ENCODE data around the gene ZFAND5. TPM values are rescaled to one million over a fixed set of nuclear protein-coding genes. Genes with fewer than 3 reads are reported as not detected.

The ZFAND5 gene
- total RNA-seq, 3 donors from 2014 or later: 268 to 516 (median 423) TPM

- H3K4me1 ChIP-seq: peaks cover 3 to 4% of the 10 kb centered on the region in 2 donors
- no peak overlapping the region for H3K4me3 ChIP-seq
- TF ChIP-seq POLR2A (IDR thresholded peaks at IDR 0.05) (no peak), POLR2AphosphoS5 (IDR thresholded peaks at IDR 0.05) (no peak)
- TF ChIP-seq, protein P1, sequence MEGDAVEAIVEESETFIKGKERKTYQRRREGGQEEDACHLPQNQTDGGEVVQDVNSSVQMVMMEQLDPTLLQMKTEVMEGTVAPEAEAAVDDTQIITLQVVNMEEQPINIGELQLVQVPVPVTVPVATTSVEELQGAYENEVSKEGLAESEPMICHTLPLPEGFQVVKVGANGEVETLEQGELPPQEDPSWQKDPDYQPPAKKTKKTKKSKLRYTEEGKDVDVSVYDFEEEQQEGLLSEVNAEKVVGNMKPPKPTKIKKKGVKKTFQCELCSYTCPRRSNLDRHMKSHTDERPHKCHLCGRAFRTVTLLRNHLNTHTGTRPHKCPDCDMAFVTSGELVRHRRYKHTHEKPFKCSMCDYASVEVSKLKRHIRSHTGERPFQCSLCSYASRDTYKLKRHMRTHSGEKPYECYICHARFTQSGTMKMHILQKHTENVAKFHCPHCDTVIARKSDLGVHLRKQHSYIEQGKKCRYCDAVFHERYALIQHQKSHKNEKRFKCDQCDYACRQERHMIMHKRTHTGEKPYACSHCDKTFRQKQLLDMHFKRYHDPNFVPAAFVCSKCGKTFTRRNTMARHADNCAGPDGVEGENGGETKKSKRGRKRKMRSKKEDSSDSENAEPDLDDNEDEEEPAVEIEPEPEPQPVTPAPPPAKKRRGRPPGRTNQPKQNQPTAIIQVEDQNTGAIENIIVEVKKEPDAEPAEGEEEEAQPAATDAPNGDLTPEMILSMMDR (IDR thresholded peaks at IDR 0.05): no peak
- no peak for DNase-seq (ENCODE audit: low spot score in 2 of 2)
- intact Hi-C loops (cut with DNase I; ENCODE audit: low total_unique reads): no loop called here
- no peaks in the 10 kb centered on the region for H3K27me3 ChIP-seq
- H3K36me3 ChIP-seq: no peaks in the 10 kb centered on the region
- no peaks in the 10 kb centered on the region for H3K9me3 ChIP-seq
- H3K27ac ChIP-seq: no peak overlapping the region
Observed at GRCh38 chr9:72309364-72310133, 55.5 kb downstream of the ZFAND5 start.

GRCh38 chr9:72306761-72307160 lies 58.2 kb downstream of the ZFAND5 start:
- no peaks in the 10 kb centered on the region for H3K4me1 ChIP-seq
- no peaks in the 10 kb centered on the region for H3K9me3 ChIP-seq
- H3K27ac ChIP-seq: no peak overlapping the region
- DNase-seq (ENCODE audit: low spot score in 2 of 2): no peak
- no peaks in the 10 kb centered on the region for H3K36me3 ChIP-seq
- no peak overlapping the region for H3K4me3 ChIP-seq
- TF ChIP-seq POLR2A (IDR thresholded peaks at IDR 0.05): no peak
- TF ChIP-seq, protein P1 (IDR thresholded peaks at IDR 0.05): no peak
- TF ChIP-seq POLR2AphosphoS5 (IDR thresholded peaks at IDR 0.05): no peak
- intact Hi-C loops (cut with DNase I; ENCODE audit: low total_unique reads): no loop called here
- no peaks in the 10 kb centered on the region for H3K27me3 ChIP-seq

DNA sequence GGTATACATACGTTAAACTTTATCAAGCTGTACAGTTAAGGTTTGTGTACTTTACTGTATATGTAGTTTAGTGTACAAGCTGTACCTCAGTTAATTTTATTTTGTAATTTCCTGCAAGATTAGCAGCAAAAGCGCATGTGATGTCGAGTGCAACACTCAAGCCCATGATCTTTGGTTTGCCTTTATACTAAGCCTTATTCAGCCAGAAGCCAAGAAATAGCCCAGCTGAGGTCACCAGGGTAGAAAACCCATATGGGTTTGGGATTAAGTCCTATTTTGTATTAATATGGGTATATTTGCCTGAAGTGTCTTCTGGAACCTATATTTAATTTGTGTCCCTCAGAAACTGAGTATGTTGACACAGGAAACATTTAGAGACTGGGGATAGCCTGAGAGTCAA lies 59.3 kb downstream of the ZFAND5 start:
- H3K27ac ChIP-seq: peak overlapping the region; percentile 10 to 77
- no peak for DNase-seq (ENCODE audit: low spot score in 2 of 2)
- no peaks in the 10 kb centered on the region for H3K9me3 ChIP-seq
- H3K36me3 ChIP-seq: no peaks in the 10 kb centered on the region
- intact Hi-C loops (cut with DNase I; ENCODE audit: low total_unique reads): no loop called here
- TF ChIP-seq POLR2AphosphoS5 (IDR thresholded peaks at IDR 0.05) (no peak), POLR2A (IDR thresholded peaks at IDR 0.05) (no peak)
- TF ChIP-seq, protein P1 (IDR thresholded peaks at IDR 0.05): no peak
- no peaks in the 10 kb centered on the region for H3K27me3 ChIP-seq
- H3K4me3 ChIP-seq: peak overlapping the region; percentile 29 to 52 (median 43)
- H3K4me1 ChIP-seq: no peaks in the 10 kb centered on the region

- no peaks in the 10 kb centered on the region for H3K4me1 ChIP-seq
- peak in 1 of 2 donors; percentile 64 for DNase-seq (ENCODE audit: low spot score in 2 of 2)
- peak overlapping the region; percentile 73 to 77 for H3K27ac ChIP-seq
- H3K27me3 ChIP-seq: no peaks in the 10 kb centered on the region
- no peaks in the 10 kb centered on the region for H3K9me3 ChIP-seq
- intact Hi-C loops (cut with DNase I; ENCODE audit: low total_unique reads): no loop called here
- H3K4me3 ChIP-seq: peak overlapping the region; percentile 29 to 52 (median 43)
- H3K36me3 ChIP-seq: no peaks in the 10 kb centered on the region
- TF ChIP-seq POLR2A (IDR thresholded peaks at IDR 0.05) (no peak), POLR2AphosphoS5 (IDR thresholded peaks at IDR 0.05) (peak in 2 of 3 donors; percentile 42 to 71)
- TF ChIP-seq, protein P1 (IDR thresholded peaks at IDR 0.05): no peak
Observed at GRCh38 chr9:72305102-72305546, 59.9 kb downstream of the ZFAND5 start.

- Histone ChIP-seq H3K4me3 (peak overlapping the region; percentile 29 to 48 (median 43)), H3K4me1 (no peaks in the 10 kb centered on the region), H3K27ac (peak overlapping the region; percentile 73 to 77), H3K9me3 (no peaks in the 10 kb centered on the region), H3K36me3 (no peaks in the 10 kb centered on the region), H3K27me3 (no peaks in the 10 kb centered on the region)
- TF ChIP-seq POLR2AphosphoS5 (IDR thresholded peaks at IDR 0.05) (no peak), POLR2A (IDR thresholded peaks at IDR 0.05) (no peak)
- TF ChIP-seq, protein P1 (IDR thresholded peaks at IDR 0.05): no peak
- DNase-seq (ENCODE audit: low spot score in 2 of 2): no peak
- intact Hi-C loops (cut with DNase I; ENCODE audit: low total_unique reads): no loop called here
Observed at GRCh38 chr9:72304538-72304937, 60.5 kb downstream of the ZFAND5 start.
